Stimulated activated CD4-positive, alpha-beta T cell treated with anti-CD3 and anti-CD28 coated beads, Interleukin-2, amount 100 ng/mL, for 24 hours (primary cell): ENCODE measurements around the gene NAT14.

Experiments
- DNase-seq, 2 donors: peaks; one replicate each; pipeline ENCODE4 v3.0.0-alpha.2; 2020

NAT14 gene

DNA sequence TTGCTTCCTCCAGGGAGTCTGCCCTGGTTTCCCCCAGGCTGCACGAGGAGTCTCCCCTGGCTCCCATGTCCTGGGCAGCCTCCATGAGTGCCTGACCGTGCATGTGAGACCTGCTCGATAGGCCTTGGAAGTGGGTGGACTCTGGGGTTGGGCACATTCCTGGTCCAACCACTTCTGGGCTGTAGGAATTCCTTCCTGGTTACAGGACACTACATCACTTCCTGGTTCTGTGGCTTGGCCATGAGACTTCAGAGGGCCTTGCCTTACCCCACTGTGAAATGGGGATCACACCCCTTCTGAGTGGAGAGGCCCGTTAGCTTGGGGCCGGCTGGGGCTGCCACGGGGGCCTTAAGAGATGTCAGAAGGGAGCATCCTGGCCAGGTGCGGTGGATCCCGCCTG, 12.5 kb upstream of the NAT14 start:
- DNase-seq: no peak

DNA sequence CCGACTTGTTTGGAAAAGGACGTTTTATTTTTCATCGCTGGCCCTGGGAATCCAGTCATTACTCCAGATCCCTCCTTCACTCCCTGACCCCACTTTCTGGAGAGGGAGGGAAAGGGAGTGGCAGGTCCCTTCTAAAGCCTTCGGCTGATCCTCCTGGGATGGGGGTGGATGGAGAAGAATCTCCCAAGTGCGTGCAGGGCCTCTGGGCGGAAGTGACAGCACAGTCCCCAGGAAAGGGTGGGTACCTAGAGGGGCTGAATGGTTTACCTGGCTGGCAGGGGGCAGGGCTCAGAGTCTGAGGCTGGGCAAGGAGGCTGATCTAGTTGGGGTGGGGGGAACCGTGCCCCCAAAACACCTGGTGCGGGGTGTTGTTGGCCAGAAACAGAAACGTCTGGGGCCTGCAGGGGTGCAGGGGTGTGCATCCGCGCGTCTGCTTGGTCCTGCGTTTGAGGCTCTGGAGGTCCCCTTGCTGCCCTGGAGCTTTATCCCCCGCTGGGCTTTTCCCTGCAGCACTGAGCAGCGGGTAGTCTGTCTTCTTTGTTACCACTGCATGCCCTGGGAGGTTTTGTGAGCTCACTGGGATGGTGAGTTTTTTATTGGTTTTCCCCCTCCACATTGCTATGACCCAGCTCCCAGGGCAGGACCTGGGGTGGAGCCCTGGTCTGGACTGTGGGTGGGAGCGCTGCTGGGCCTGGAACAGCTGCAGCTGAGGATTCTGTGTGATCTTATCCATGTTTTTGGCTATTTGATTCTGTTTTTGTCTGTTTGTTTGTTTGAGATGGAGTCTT, 11.6 kb upstream of the NAT14 start:
- no peak for DNase-seq

- DNase-seq: no peak
Observed at GRCh38 chr19:55474269-55475265, 10.4 kb upstream of the NAT14 start.

- peak; percentile 98 to 99 for DNase-seq
Observed at GRCh38 chr19:55476100-55476775, 8.8 kb upstream of the NAT14 start, which contains the start of gene ZNF628. Gene ZNF628 (plus strand): TSS chr19:55476617. CDS start chr19:55479911, 3,294 bp downstream.

DNA sequence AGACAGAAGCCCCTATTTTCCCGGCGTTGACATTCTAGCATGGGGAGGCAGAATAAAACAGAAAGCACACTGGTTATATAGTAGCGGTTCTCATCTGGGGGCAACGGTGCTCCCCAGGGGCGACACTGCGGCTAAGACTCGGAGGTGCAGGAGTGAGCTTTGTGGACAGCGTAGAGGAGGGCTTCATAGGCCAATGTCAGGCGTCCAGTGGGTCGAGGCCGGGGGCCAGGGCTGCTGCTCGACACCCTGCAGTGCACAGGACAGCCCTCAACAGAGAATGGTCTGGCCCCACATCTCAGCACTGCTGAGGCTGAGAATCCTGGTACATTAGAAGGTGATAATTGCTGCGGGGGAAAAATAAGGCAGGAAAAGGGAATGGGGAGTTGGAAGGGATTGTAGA, 7.1 kb upstream of the NAT14 start:
- DNase-seq: no peak

GRCh38 chr19:55478364-55478763, 6.6 kb upstream of the NAT14 start:
- DNase-seq: no peak

GRCh38 chr19:55479045-55479444, 5.9 kb upstream of the NAT14 start:
- DNase-seq: no peak

DNA sequence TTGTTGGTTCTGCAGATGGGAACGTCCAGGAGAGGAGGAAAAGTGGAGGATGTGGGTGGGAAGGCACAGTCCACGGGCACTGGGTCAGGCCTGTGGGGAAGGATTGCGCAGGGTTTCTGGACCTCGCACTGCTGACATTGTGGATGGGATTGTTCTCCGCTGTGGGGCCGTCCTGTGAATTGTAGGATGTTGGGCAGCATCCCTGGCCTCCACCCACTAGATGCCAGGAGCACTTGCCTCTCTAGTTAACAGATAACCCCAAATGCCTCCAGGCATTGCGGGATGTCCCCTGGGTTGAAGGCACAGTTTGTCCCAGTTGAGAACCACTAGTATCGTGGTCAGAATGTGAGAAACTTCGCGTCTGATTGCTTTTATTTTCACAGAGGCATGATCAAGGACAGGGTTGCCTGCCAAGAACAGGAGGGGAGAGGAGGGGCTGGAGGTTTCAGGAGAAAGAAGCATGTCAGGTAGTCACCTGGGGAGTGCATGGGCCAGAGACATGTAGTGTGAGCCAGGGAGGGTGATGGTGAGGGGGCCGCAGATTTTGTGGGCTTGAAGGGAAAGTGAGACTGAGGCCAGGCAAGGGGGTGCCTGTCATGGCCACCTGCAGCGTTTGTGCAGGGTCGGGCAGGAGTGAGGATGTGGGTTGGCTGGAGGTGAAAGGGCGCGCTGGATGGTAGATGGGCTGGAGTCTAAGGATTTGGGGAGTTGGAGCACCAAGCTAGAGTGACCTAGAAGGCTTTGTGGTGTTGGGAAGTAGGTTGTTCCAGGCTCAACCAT, 5.3 kb upstream of the NAT14 start:
- no peak for DNase-seq

- no peak for DNase-seq
Observed at GRCh38 chr19:55481148-55481793, 3.7 kb upstream of the NAT14 start.

GRCh38 chr19:55481794-55482155, 3.2 kb upstream of the NAT14 start:
- DNase-seq: no peak

GRCh38 chr19:55482156-55482961, 2.6 kb upstream of the NAT14 start:
- no peak for DNase-seq

DNA sequence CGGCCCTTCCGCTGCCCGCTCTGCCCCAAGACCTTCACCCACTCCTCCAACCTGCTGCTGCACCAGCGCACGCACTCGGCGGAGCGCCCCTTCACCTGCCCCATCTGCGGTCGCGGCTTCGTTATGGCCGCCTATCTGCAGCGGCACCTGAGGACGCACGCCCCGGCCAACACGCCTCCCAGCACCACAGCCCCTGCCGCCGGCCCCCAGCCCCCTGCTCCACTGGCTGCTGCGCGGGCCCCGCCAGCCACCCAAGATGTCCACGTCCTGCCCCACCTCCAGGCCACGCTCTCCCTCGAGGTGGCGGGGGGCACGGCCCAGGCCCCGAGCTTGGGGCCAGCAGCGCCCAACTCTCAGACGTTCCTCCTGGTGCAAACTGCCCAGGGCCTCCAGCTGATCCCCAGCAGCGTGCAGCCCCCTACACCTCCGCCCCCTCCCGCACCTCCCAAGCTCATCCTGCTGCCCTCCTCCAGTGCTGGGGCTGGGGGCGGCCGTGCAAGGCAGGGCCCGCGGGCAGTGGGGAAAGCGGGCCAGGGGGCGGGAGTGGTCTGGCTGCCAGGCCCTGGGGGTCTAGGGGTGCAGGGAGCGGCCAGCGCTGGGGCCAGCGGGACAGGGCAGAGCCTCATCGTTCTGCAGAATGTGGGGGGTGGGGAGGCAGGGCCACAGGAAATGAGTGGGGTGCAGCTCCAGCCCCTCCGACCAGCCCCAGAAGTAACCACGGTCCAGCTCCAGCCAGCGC, 1.9 kb upstream of the NAT14 start:
- DNase-seq: no peak

- no peak for DNase-seq
Observed at GRCh38 chr19:55483706-55484592, 1.0 kb upstream of the NAT14 start.

DNA sequence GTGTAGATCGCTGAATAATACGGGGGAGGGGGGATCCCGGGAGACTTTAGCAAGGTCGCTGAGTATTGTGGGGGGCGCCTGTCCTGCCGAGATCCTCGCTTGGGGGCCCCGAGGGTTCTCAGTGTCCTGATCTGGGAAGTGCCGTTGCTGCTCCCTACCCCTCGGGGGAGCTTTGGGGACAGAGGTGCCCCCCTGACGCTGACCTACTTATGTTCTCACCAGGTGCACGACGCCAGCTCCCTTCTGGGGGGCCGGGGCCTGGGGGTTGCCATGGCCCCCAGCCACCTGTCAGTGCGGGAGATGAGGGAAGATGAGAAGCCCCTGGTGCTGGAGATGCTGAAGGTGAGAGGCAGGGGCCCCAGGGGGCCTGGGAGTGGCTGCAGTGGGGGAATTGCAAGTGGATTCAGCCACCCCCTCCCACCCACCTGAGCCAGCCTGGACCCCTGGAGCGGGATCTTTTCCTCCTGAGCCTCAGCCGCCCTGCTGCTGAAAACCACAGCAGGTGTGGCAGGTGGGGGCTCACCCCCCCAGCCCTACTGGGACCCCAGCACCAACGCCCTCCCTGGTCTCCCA, 537 bp downstream of the NAT14 start:
- no peak for DNase-seq

- no peak for DNase-seq
Observed at GRCh38 chr19:55486043-55486970, 1.3 kb downstream of the NAT14 start.

GRCh38 chr19:55486971-55487923, 2.3 kb downstream of the NAT14 start:
- DNase-seq: peak; percentile 60 to 72
